ENCODE data around the gene COL8A2.

The COL8A2 gene

DNA sequence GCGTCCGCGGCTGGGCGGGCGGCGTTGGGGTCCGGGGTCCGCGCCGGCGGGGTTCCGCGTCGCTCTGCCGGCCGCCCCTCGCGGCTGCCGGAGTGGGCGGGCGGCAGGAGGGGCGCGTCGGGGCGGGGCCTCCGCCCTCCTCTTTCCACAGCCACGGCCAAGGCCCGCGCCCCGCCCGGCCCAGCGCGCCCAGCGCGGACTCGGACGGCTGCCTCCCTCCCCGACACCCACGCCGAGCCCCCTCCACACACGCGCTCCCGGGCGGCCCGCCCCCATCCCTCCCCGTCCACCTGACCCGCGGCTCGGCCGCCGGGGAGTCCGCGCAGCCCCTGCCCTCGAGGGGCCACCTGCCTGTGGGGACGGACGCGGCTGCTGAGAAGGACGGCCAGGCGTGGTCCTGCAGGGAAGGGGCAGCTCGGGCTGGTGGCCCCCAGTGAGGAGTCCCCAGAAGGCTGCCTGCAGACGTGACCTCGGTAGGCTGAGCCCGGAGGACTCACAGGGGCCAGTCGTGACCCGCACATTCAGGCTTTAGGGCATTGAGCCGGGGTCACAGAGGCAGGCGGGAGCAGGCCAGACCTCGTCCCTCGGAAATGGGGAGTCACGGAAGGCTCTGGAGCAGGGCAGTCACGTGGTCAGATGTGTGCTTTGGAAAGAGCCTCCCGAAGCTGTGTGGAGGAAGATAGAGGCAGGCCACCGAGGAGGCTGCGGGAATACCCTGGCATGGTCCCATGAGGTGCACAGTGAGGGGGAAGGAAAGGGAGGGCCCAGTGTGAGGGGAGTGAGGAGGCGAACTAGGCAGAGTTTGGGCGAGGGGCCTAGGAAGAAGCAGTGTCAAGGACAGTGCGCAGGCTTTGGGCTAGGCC lies at the start of gene COL8A2:
COL8A2 (minus strand) TSS at position 94 of the 863 bp plus-strand sequence. CDS start 24,980 bp downstream, outside the sequence.
- no peaks in the 10 kb centered on the region for H4K20me1 ChIP-seq (ENCODE audit: low read depth, low read length)
- no peak within 1 kb of the TSS for H3K27ac ChIP-seq (ENCODE audit: low read depth, low read length)
- no peaks in the 10 kb centered on the region for H3K9me2 ChIP-seq (replicated peaks; ENCODE audit: insufficient read depth, low read length)
- H3F3A ChIP-seq (ENCODE audit: insufficient read depth), result no peaks in the 10 kb centered on the region
- no peaks in the 10 kb centered on the region for H3K9me3 ChIP-seq (ENCODE audit: insufficient read depth, low read length)
- H3K4me3 ChIP-seq (ENCODE audit: insufficient read depth, low read length, poor library complexity, severe bottlenecking), result no peak within 1 kb of the TSS
- H3K79me2 ChIP-seq (ENCODE audit: insufficient read depth, low read length), result no peaks in the 10 kb centered on the region
- no peaks in the 10 kb centered on the region for H3K27me3 ChIP-seq (ENCODE audit: low read length)
- no peaks in the 10 kb centered on the region for H3K36me3 ChIP-seq (ENCODE audit: low read length)
- no peak within 1 kb of the TSS for H3K9ac ChIP-seq (ENCODE audit: low read length)
- no peak within 1 kb of the TSS for H2AFZ ChIP-seq (ENCODE audit: low read depth, low read length, severe bottlenecking)
- no peak for TF ChIP-seq EZH2phosphoT487 (conservative IDR thresholded peaks at IDR 0.05; ENCODE audit: low read length)
- TF ChIP-seq, protein P1, sequence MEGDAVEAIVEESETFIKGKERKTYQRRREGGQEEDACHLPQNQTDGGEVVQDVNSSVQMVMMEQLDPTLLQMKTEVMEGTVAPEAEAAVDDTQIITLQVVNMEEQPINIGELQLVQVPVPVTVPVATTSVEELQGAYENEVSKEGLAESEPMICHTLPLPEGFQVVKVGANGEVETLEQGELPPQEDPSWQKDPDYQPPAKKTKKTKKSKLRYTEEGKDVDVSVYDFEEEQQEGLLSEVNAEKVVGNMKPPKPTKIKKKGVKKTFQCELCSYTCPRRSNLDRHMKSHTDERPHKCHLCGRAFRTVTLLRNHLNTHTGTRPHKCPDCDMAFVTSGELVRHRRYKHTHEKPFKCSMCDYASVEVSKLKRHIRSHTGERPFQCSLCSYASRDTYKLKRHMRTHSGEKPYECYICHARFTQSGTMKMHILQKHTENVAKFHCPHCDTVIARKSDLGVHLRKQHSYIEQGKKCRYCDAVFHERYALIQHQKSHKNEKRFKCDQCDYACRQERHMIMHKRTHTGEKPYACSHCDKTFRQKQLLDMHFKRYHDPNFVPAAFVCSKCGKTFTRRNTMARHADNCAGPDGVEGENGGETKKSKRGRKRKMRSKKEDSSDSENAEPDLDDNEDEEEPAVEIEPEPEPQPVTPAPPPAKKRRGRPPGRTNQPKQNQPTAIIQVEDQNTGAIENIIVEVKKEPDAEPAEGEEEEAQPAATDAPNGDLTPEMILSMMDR (IDR thresholded peaks at IDR 0.05; ENCODE audit: insufficient read depth, low read length, poor library complexity, severe bottlenecking), result no peak
- no peak within 1 kb of the TSS for H3K4me2 ChIP-seq (ENCODE audit: low read depth, low read length, poor library complexity, severe bottlenecking)

DNA sequence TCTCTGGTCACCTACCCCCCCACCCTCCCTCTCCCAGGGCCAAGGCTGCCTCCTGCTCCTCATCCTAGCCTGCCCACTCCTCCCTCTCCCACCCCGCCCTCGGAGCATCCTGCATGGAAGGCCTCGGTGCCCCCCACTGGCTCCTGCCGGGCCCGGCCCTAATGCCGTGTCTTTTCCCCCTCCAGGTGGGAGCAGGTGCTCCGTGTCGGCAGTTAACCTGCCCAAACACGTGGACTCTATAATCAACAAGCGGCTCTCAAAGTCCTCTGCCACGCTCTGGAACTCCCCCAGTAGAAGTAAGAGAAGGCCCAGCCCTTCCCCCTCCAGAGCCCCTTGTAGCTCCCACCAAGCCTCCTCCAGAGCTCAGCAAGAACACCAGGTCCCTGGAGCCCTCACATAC lies 49.7 kb upstream of the COL8A2 start:
- H3K4me2 ChIP-seq (ENCODE audit: low read depth, low read length, poor library complexity, severe bottlenecking), result no peak overlapping the region
- no peaks in the 10 kb centered on the region for H3K9me3 ChIP-seq (ENCODE audit: insufficient read depth, low read length)
- no peak overlapping the region for H3K9ac ChIP-seq (ENCODE audit: low read length)
- H2AFZ ChIP-seq (ENCODE audit: low read depth, low read length, severe bottlenecking), result no peak overlapping the region
- TF ChIP-seq, protein P1 (IDR thresholded peaks at IDR 0.05; ENCODE audit: insufficient read depth, low read length, poor library complexity, severe bottlenecking), result no peak
- TF ChIP-seq EZH2phosphoT487 (conservative IDR thresholded peaks at IDR 0.05; ENCODE audit: low read length), result no peak
- peak overlapping the region; percentile 43; the same call in 1 of the 2 replicates for H3K27ac ChIP-seq (ENCODE audit: low read depth, low read length)
- H3K9me2 ChIP-seq (replicated peaks; ENCODE audit: insufficient read depth, low read length), result no peaks in the 10 kb centered on the region
- H4K20me1 ChIP-seq (ENCODE audit: low read depth, low read length), result no peaks in the 10 kb centered on the region
- H3K27me3 ChIP-seq (ENCODE audit: low read length), result no peaks in the 10 kb centered on the region
- H3F3A ChIP-seq (ENCODE audit: insufficient read depth), result no peaks in the 10 kb centered on the region
- no peaks in the 10 kb centered on the region for H3K79me2 ChIP-seq (ENCODE audit: insufficient read depth, low read length)
- H3K36me3 ChIP-seq (ENCODE audit: low read length), result no peaks in the 10 kb centered on the region
- H3K4me3 ChIP-seq (ENCODE audit: insufficient read depth, low read length, poor library complexity, severe bottlenecking), result no peak overlapping the region

DNA sequence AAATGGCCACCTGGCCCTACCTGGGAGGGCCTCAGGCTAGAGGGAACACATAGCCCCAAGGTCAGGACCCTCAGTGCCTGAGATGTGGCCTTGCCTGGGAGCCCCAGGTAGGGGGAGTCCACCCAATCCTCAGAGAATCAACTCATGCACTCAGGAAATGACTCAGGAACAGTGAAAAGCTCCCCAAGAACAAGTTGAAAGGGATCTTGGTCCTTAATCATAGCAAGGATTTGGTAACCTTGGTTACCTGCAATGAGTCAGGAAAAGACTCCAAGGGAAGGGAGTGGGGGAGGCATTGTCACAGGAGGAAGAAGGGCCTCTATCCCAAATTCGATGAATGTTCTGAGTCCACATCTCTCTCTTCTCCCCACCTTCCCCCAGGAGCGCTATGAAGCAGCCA lies 48.0 kb upstream of the COL8A2 start:
- H3K27me3 ChIP-seq (ENCODE audit: low read length), result no peaks in the 10 kb centered on the region
- no peaks in the 10 kb centered on the region for H3F3A ChIP-seq (ENCODE audit: insufficient read depth)
- no peak overlapping the region for H2AFZ ChIP-seq (ENCODE audit: low read depth, low read length, severe bottlenecking)
- H3K9ac ChIP-seq (ENCODE audit: low read length), result no peak overlapping the region
- no peaks in the 10 kb centered on the region for H3K9me2 ChIP-seq (replicated peaks; ENCODE audit: insufficient read depth, low read length)
- no peaks in the 10 kb centered on the region for H4K20me1 ChIP-seq (ENCODE audit: low read depth, low read length)
- no peak overlapping the region for H3K4me2 ChIP-seq (ENCODE audit: low read depth, low read length, poor library complexity, severe bottlenecking)
- no peak overlapping the region for H3K4me3 ChIP-seq (ENCODE audit: insufficient read depth, low read length, poor library complexity, severe bottlenecking)
- TF ChIP-seq, protein P1 (IDR thresholded peaks at IDR 0.05; ENCODE audit: insufficient read depth, low read length, poor library complexity, severe bottlenecking), result no peak
- no peak for TF ChIP-seq EZH2phosphoT487 (conservative IDR thresholded peaks at IDR 0.05; ENCODE audit: low read length)
- peaks cover 5% of the 10 kb centered on the region; the same call in 1 of the 2 replicates for H3K79me2 ChIP-seq (ENCODE audit: insufficient read depth, low read length)
- no peaks in the 10 kb centered on the region for H3K36me3 ChIP-seq (ENCODE audit: low read length)
- no peaks in the 10 kb centered on the region for H3K9me3 ChIP-seq (ENCODE audit: insufficient read depth, low read length)
- H3K27ac ChIP-seq (ENCODE audit: low read depth, low read length), result no peak overlapping the region
